Duodenal mucosa (tissue), 2 donors: Measurements from ENCODE around the gene PAPSS2.

ENCODE experiments used
- H3K27ac ChIP-seq: one replicate; pipeline ENCODE4 v1.7.0; 2013; ENCODE audit warnings: low read depth, low read length
- H3K27me3 ChIP-seq, 2 donors: one replicate each; pipeline ENCODE4 v1.7.0; 2013; ENCODE audit warnings: low read length in 2 of 2, control low read depth in 1 of 2; ENCODE audit not compliant: insufficient read depth in 2 of 2, control insufficient read depth in 1 of 2
- H3K36me3 ChIP-seq, 2 donors: one replicate each; pipeline ENCODE4 v1.7.0; 2013; ENCODE audit warnings: low read length in 2 of 2, control low read depth in 1 of 2; ENCODE audit not compliant: insufficient read depth in 2 of 2, control insufficient read depth in 1 of 2
- H3K4me1 ChIP-seq, 2 donors: one replicate each; pipeline ENCODE4 v1.7.0; 2013; ENCODE audit warnings: low read length in 2 of 2, control low read depth in 1 of 2; ENCODE audit not compliant: insufficient read depth in 2 of 2, control insufficient read depth in 1 of 2
- H3K4me3 ChIP-seq, 2 donors: one replicate each; pipeline ENCODE4 v1.7.0; 2013; ENCODE audit warnings: low read length in 2 of 2, low read depth in 1 of 2
- H3K9ac ChIP-seq, 2 donors: one replicate each; pipeline ENCODE4 v1.7.0; 2013; ENCODE audit warnings: low read length in 2 of 2, low read depth in 1 of 2
- H3K9me3 ChIP-seq, 2 donors: one replicate each; pipeline ENCODE4 v1.7.0; 2013; ENCODE audit warnings: low read length in 2 of 2, control low read depth in 1 of 2; ENCODE audit not compliant: control insufficient read depth in 1 of 2

Gene PAPSS2

DNA sequence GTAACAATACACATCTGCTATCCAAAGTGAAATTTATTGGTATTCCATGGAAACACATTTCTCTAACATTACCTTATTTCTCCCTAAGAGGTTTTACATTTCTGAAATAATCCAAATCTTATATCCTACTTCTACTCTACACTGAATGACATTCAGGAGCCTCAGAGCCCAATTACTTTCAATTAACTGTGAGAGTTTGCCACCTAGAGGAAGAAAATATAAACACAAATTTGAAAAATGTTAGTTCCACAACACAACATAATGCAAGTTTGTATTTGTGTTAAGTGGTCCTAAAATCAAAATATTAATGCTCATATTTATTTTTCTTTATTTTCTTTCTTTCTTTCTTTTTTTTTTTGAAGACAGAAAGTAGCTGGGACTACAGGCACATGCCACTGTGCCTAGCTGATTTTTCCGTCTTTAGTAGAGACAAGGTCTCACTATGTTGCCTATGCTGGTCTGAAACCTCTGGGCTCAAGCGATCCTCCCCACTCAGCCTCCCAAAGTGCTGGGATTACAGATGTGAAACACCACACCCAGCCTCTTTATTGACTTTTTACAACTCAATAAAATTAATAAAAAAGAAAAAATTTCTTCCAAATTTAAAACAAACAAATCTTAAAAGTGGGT lies 112.3 kb downstream of the PAPSS2 start:
- no peaks in the 10 kb centered on the region for H3K27me3 ChIP-seq
- no peak overlapping the region for H3K9ac ChIP-seq
- H3K4me1 ChIP-seq, result no peaks in the 10 kb centered on the region
- no peaks in the 10 kb centered on the region for H3K9me3 ChIP-seq
- H3K27ac ChIP-seq, result no peak overlapping the region
- H3K36me3 ChIP-seq, result peaks cover 11 to 27% of the 10 kb centered on the region in 2 donors
- H3K4me3 ChIP-seq, result no peak overlapping the region

- H3K36me3 ChIP-seq, result peaks cover 12 to 15% of the 10 kb centered on the region in 2 donors
- no peaks in the 10 kb centered on the region for H3K27me3 ChIP-seq
- no peaks in the 10 kb centered on the region for H3K9me3 ChIP-seq
- H3K4me3 ChIP-seq, result no peak overlapping the region
- H3K9ac ChIP-seq, result no peak overlapping the region
- no peak overlapping the region for H3K27ac ChIP-seq
- H3K4me1 ChIP-seq, result no peaks in the 10 kb centered on the region
These were observed 116.1 kb downstream of the PAPSS2 start for GRCh38 chr10:87775766-87776165.

GRCh38 chr10:87776328-87776727 lies 116.7 kb downstream of the PAPSS2 start:
- Histone ChIP-seq H3K9ac (no peak overlapping the region), H3K27ac (no peak overlapping the region), H3K36me3 (peaks cover 13 to 14% of the 10 kb centered on the region in 2 donors)

GRCh38 chr10:87781545-87781944 lies 121.9 kb downstream of the PAPSS2 start:
- H3K4me1 ChIP-seq, result no peaks in the 10 kb centered on the region
- no peaks in the 10 kb centered on the region for H3K9me3 ChIP-seq
- no peaks in the 10 kb centered on the region for H3K27me3 ChIP-seq
- peaks cover 8 to 22% of the 10 kb centered on the region in 2 donors for H3K36me3 ChIP-seq
- H3K9ac ChIP-seq, result no peak overlapping the region
- H3K4me3 ChIP-seq, result no peak overlapping the region
- no peak overlapping the region for H3K27ac ChIP-seq

More at GRCh38 chr10:87776328-87776727, 116.7 kb downstream of the PAPSS2 start:
- H3K27me3 ChIP-seq, result no peaks in the 10 kb centered on the region
- H3K4me1 ChIP-seq, result no peaks in the 10 kb centered on the region
- no peaks in the 10 kb centered on the region for H3K9me3 ChIP-seq
- H3K4me3 ChIP-seq, result no peak overlapping the region

- Histone ChIP-seq H3K9me3 (no peaks in the 10 kb centered on the region), H3K27ac (no peak overlapping the region), H3K4me3 (no peak overlapping the region), H3K4me1 (no peaks in the 10 kb centered on the region), H3K9ac (no peak overlapping the region), H3K27me3 (no peaks in the 10 kb centered on the region), H3K36me3 (peaks cover 8 to 22% of the 10 kb centered on the region in 2 donors)
These were observed 123.0 kb downstream of the PAPSS2 start for GRCh38 chr10:87782721-87783120.

DNA sequence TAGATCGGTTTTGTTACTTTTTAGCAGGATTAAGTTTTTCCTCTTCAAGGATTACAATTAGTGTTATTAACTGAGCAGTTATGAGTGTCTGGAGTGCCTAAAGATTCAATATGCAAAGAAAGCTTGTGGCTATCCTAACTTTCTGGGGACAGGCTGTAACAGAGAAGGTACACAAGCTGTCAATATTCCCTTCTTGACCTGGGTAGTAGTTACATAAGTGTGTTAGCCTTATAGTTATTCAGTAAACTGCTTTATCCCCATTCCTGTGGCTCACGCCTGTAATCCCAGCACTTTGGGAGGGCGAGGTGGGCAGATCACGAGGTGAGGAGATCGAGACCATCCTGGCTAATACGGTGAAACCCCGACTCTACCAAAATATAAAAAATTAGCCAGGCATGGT lies 126.7 kb downstream of the PAPSS2 start:
- Histone ChIP-seq H3K36me3 (peaks cover 0 to 23% of the 10 kb centered on the region in 2 donors), H3K27me3 (no peaks in the 10 kb centered on the region), H3K9me3 (no peaks in the 10 kb centered on the region), H3K27ac (no peak overlapping the region), H3K4me3 (no peak overlapping the region), H3K9ac (no peak overlapping the region), H3K4me1 (no peaks in the 10 kb centered on the region)

DNA sequence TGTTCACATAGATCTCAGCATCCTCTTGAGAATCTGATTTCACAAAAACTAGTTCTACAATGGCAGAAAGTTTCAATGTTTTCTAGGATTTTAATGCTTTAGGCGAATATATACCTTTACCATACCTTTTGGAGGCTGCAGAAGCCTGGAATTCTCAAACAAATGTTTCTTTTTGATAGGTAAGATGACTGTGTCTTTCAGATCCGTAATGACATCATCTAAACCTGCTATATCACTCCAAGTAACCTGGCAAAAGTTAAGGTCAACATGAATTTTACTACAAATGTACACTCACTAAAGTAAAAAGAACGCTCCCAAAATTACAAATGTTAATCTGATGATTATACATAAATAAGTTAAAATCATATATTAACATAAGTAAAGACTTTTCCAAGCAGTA lies 130.5 kb downstream of the PAPSS2 start:
- Histone ChIP-seq H3K27ac (no peak overlapping the region), H3K9me3 (no peaks in the 10 kb centered on the region), H3K4me1 (no peaks in the 10 kb centered on the region), H3K27me3 (no peaks in the 10 kb centered on the region), H3K4me3 (no peak overlapping the region), H3K9ac (no peak overlapping the region), H3K36me3 (peaks cover 5 to 14% of the 10 kb centered on the region in 2 donors)

GRCh38 chr10:87794285-87794684 lies 134.6 kb downstream of the PAPSS2 start:
- H3K36me3 ChIP-seq, result peaks cover 5 to 13% of the 10 kb centered on the region in 2 donors
- no peak overlapping the region for H3K27ac ChIP-seq
- no peaks in the 10 kb centered on the region for H3K9me3 ChIP-seq
- H3K4me3 ChIP-seq, result no peak overlapping the region
- H3K4me1 ChIP-seq, result no peaks in the 10 kb centered on the region
- no peak overlapping the region for H3K9ac ChIP-seq
- H3K27me3 ChIP-seq, result no peaks in the 10 kb centered on the region
